Measurements from ENCODE around the gene GABBR2. TPM values are rescaled to one million over a fixed set of nuclear protein-coding genes. Genes with fewer than 3 reads are reported as not detected.

GABBR2 gene
- total and polyA plus RNA-seq, 2 experiments from 2014 or later: 0.89 to 1.3 TPM

DNA sequence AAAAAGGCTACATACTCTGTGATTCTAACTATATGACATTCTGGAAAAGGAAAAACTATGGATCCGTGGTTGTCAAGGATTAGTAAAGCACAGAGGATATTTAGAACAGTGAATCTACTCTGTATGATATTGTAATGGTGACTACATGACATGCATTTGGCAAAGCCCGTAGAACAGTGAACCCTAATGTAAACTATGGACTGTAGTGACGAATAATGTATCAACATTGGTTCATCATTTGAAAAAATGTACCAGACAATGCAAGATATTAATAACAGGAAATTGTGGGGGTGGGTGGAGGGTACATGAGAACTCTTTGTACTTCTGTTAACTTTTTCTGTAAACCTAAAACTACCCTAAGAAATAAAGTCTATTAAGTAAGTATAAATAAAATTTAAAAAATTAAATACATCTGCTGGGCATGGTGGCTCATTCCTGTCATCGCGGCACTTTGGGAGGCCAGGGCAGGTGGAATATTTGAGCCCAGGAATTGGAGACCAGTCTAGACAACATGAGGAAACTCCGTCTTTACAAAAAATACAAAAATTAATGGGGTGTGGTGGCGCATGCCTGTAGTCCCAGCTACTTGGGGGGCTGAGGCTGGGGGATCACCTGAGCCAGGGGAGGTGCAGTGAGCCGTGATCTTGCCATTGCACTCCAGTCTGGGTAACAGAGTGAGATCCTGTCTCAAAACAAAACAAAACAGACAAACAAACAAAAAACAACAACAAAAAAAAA, 351.6 kb downstream of the GABBR2 start (continued):
- TF ChIP-seq ZNF462 (CRISPR knock-in tag; IDR thresholded peaks at IDR 0.05) (no peak), REST (IDR thresholded peaks at IDR 0.05; ENCODE audit: unreplicated experiment) (no peak), JUNB (IDR thresholded peaks at IDR 0.05; ENCODE audit: unreplicated experiment) (no peak), EZH2 (IDR thresholded peaks at IDR 0.05; ENCODE audit: low read depth, unreplicated experiment) (no peak), NANOG (IDR thresholded peaks at IDR 0.05; ENCODE audit: borderline replicate concordance) (no peak), CREB1 (CRISPR knock-in tag; IDR thresholded peaks at IDR 0.05; ENCODE audit: low read depth) (no peak), ZNF114 (CRISPR knock-in tag; IDR thresholded peaks at IDR 0.05) (no peak), STAT1 (IDR thresholded peaks at IDR 0.05; ENCODE audit: unreplicated experiment) (no peak), CTCF (conservative IDR thresholded peaks at IDR 0.05; ENCODE audit: low read depth in 2 of 2) (no peak), ZNF331 (CRISPR knock-in tag; IDR thresholded peaks at IDR 0.05; ENCODE audit: low read depth) (no peak), POLR2AphosphoS5 (IDR thresholded peaks at IDR 0.05; ENCODE audit: low read depth) (no peak)

All from GM23338 (cell line).